Fibroblast of mammary gland (primary cell): Measurements from ENCODE around the gene HOXC4.
A peak's percentile ranks its signal among the peaks of the same experiment; 100 is the strongest.

Source experiments
- DNase-seq: peaks from one replicate; pipeline ENCODE4 v3.0.0-alpha.2; 2010; ENCODE audit warnings: low read depth
- H3K4me3 ChIP-seq: 2 replicates; pipeline ENCODE4 v1.5.1; 2011; ENCODE audit warnings: low read depth, mild to moderate bottlenecking, low read length, moderate library complexity; ENCODE audit not compliant: control insufficient read depth
- TF ChIP-seq, protein P1 (sequence below): conservative IDR thresholded peaks from 2 replicates; pipeline ENCODE4 v1.5.1; 2011; ENCODE audit warnings: low read depth, low read length, inconsistent platforms; ENCODE audit not compliant: control insufficient read depth, insufficient read depth

The HOXC4 gene

DNA sequence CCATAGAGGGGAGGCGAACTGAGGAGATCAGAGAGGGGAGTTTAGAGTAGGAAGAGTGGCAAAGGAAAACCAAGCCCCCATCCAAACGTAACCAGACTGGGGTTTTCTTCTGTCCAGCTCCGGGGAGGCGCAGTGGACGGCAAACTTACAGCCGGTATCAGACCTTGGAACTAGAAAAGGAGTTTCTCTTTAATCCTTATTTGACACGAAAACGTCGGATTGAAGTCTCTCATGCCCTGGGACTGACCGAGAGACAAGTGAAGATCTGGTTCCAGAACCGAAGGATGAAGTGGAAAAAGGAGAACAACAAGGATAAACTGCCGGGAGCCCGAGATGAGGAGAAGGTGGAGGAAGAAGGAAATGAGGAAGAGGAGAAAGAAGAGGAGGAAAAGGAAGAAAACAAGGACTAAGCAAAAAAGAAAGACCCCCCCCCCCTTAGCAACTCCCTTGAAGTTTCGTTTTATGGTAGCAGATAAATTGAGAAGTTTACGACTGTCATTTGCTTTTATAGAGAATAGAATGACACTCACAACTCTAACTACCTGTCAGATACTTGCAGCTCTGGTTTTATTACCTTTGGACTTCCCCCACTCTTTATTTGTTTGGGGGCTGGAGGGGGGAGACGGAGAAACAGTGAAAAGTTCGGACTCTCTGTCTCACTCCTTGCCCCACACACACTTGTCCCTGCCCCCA lies 42.5 kb upstream of the HOXC4 start:
- H3K4me3 ChIP-seq: peak overlapping the region; percentile 88
- TF ChIP-seq, protein P1, sequence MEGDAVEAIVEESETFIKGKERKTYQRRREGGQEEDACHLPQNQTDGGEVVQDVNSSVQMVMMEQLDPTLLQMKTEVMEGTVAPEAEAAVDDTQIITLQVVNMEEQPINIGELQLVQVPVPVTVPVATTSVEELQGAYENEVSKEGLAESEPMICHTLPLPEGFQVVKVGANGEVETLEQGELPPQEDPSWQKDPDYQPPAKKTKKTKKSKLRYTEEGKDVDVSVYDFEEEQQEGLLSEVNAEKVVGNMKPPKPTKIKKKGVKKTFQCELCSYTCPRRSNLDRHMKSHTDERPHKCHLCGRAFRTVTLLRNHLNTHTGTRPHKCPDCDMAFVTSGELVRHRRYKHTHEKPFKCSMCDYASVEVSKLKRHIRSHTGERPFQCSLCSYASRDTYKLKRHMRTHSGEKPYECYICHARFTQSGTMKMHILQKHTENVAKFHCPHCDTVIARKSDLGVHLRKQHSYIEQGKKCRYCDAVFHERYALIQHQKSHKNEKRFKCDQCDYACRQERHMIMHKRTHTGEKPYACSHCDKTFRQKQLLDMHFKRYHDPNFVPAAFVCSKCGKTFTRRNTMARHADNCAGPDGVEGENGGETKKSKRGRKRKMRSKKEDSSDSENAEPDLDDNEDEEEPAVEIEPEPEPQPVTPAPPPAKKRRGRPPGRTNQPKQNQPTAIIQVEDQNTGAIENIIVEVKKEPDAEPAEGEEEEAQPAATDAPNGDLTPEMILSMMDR: no peak

DNA sequence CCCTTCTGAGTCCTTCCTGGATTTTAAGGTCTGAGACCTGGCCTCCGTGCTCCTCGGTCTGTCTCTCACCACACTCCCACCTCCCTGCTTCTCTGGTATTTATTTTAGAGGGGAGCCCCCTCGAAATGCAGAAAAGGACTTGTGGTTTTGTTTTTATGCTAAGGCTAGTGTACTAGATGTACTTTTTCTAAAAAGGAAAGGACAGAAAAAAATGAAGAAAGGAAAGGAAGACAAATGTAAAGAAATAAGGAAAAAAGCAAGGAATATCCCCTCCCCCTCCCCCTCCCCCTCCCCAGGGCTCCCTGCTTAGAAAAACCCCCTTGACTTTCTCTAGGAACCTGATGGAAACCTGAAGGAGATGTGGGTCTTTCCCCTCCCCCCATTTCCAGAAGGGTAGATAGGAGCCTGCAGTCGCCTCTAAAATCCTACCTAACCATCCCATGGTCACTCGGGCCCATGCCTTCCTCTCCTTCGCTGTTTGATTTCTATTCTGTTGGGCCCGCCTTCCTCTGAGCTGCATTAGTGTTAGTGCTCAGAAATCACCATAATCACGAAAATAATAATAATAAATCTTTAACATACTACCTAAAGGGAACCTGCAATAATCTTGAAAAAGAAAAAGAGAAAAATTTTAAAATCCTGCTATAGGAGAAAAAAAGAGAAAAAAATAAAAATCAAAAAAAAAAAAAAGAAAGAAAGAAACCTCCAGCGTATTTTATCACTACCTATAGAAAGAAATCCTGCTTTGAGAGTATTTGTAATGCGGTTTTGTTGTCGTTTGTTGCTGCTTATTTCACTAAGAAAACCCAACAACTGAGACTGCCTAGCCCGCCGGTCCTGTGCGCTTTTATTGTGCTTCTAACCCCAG lies 41.7 kb upstream of the HOXC4 start:
- DNase-seq: no peak
- peak overlapping the region; percentile 88 for H3K4me3 ChIP-seq

More for the DNA sequence above, 42.5 kb upstream of the HOXC4 start:
- no peak for DNase-seq

GRCh38 chr12:54012631-54013409 lies 40.8 kb upstream of the HOXC4 start:
- TF ChIP-seq, protein P1: peak; percentile 2
- peak overlapping the region; percentile 21 for H3K4me3 ChIP-seq
- peak; percentile 51 for DNase-seq

More for the DNA sequence above, 41.7 kb upstream of the HOXC4 start:
- TF ChIP-seq, protein P1: no peak

GRCh38 chr12:54014377-54015017 lies 39.1 kb upstream of the HOXC4 start:
- no peak for DNase-seq
- TF ChIP-seq, protein P1: no peak
- H3K4me3 ChIP-seq: peak overlapping the region; percentile 33

GRCh38 chr12:54015018-54015931 lies 38.4 kb upstream of the HOXC4 start:
- no peak overlapping the region for H3K4me3 ChIP-seq
- no peak for DNase-seq
- TF ChIP-seq, protein P1: no peak

DNA sequence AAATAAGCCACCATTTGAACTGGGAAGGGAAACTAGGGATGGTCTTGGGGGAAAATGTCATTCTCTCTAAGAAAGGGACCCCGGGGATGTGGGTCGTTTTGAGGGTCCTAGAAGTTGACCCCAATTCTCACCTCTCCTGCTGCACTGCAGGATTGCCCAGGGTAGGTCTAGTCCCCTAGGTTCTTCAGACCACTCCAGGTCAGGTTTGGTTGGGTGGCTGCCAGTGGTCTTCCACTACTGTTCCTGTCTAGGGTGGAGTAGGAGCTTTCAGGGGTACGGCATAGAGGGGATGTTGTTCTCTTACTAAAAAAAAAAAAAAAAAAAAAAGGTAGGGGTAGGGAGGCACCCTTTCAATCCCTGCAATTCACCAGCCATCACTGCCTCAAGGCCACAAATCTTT lies 37.6 kb upstream of the HOXC4 start:
- TF ChIP-seq, protein P1: no peak
- DNase-seq: no peak
- peak overlapping the region; percentile 94 for H3K4me3 ChIP-seq
